BE2C (cell line): ENCODE data around the gene CDC45.
"Not testable (repeated sequence)": the region's sequence is repeated elsewhere in the genome, so short reads cannot be mapped to it uniquely, and the experiment has no call there.

Experiments
- DNase-seq: peaks from one replicate; pipeline ENCODE4 v3.0.0-alpha.2; 2020
- H3K27me3 ChIP-seq: fragments of 250-450 bp; sonication (Bioruptor Pico); 2 replicates; pipeline ENCODE4 v1.5.1; 2020; ENCODE audit warnings: mild to moderate bottlenecking
- H3K36me3 ChIP-seq: fragments of 250-450 bp; sonication (Bioruptor Pico); 2 replicates; pipeline ENCODE4 v1.5.1; 2020; ENCODE audit warnings: mild to moderate bottlenecking
- H3K4me1 ChIP-seq: fragments of 250-450 bp; sonication (Bioruptor Pico); 2 replicates; pipeline ENCODE4 v1.5.1; 2020
- H3K4me3 ChIP-seq: 2 replicates; pipeline ENCODE4 v1.5.1; 2011; ENCODE audit warnings: low read depth, low read length
- H3K9me3 ChIP-seq: fragments of 250-450 bp; sonication (Bioruptor Pico); 2 replicates; pipeline ENCODE4 v1.5.1; 2020
- TF ChIP-seq, protein P1 (sequence below): IDR thresholded peaks from 2 replicates; pipeline ENCODE4 v1.5.1; 2012; ENCODE audit warnings: mild to moderate bottlenecking, low read depth, low read length

CDC45 gene

GRCh38 chr22:19543970-19544708, 64.4 kb downstream of the CDC45 start:
- DNase-seq = no peak
- Histone ChIP-seq H3K4me1 (no peaks in the 10 kb centered on the region), H3K9me3 (no peaks in the 10 kb centered on the region), H3K36me3 (no peaks in the 10 kb centered on the region), H3K4me3 (no peak overlapping the region), H3K27me3 (no peaks in the 10 kb centered on the region)
- TF ChIP-seq, protein P1, sequence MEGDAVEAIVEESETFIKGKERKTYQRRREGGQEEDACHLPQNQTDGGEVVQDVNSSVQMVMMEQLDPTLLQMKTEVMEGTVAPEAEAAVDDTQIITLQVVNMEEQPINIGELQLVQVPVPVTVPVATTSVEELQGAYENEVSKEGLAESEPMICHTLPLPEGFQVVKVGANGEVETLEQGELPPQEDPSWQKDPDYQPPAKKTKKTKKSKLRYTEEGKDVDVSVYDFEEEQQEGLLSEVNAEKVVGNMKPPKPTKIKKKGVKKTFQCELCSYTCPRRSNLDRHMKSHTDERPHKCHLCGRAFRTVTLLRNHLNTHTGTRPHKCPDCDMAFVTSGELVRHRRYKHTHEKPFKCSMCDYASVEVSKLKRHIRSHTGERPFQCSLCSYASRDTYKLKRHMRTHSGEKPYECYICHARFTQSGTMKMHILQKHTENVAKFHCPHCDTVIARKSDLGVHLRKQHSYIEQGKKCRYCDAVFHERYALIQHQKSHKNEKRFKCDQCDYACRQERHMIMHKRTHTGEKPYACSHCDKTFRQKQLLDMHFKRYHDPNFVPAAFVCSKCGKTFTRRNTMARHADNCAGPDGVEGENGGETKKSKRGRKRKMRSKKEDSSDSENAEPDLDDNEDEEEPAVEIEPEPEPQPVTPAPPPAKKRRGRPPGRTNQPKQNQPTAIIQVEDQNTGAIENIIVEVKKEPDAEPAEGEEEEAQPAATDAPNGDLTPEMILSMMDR = no peak

DNA sequence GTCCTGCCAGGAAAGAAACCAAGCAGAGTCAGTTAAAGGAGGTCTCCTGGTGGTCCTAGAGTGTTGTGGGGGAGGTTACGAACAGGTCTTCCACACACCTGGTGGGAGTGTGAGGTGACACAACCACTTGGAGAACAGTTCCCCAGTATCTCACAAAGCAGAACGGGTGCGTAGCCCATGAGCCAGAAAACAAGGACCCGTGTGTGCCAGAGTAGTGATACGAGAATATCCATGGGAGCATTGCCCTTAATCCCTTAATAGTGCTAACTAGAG, 66.2 kb downstream of the CDC45 start:
- TF ChIP-seq, protein P1 = no peak
- Histone ChIP-seq H3K36me3 (no peaks in the 10 kb centered on the region), H3K27me3 (no peaks in the 10 kb centered on the region), H3K4me1 (no peaks in the 10 kb centered on the region), H3K4me3 (no peak overlapping the region), H3K9me3 (no peaks in the 10 kb centered on the region)
- DNase-seq = no peak

DNA sequence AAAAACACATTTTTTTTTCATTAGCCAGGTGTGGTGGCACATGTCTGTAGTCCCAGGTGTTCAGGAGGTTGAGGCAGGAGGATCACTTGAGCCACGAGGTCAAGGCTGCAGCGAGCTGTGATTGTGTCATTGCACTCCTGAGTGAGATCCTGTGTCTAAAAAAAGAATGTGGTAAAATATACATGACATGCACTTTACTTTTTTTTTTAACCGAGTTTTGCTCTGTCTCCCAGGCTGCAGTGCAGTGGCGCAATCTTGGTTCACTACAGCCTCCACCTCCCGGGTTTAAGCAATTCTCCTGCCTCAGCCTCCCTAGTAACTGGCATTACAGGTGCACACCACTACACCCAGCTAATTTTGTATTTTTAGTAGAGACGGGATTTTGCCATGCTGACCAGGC, 67.0 kb downstream of the CDC45 start:
- Histone ChIP-seq H3K36me3 (no peaks in the 10 kb centered on the region), H3K4me3 (no peak overlapping the region), H3K27me3 (no peaks in the 10 kb centered on the region), H3K4me1 (no peaks in the 10 kb centered on the region), H3K9me3 (no peaks in the 10 kb centered on the region)
- TF ChIP-seq, protein P1 = no peak
- DNase-seq = no peak

DNA sequence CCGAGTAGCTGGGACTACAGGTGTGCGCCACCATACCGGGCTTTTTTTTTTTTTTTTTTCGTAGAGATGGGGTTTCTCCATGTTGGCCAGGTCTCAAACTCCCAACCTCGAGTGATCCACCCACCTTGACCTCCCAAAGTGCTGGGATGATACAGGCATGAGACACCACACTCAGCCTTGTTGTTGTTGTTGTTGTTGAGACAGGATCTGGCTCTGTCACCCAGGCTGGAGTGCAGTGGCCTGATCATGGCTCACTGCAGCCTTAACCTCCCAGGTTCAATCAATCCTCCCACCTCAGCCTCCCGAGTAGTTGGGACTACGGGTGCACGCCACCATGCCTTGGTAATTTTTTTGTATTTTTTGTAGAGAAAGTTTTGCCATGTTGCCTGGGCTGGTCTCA, 67.9 kb downstream of the CDC45 start:
- Histone ChIP-seq H3K27me3 (no peaks in the 10 kb centered on the region; the same call in 1 of the 2 replicates), H3K9me3 (no peaks in the 10 kb centered on the region), H3K4me3 (no peak overlapping the region), H3K4me1 (no peaks in the 10 kb centered on the region), H3K36me3 (no peaks in the 10 kb centered on the region)
- DNase-seq = no peak
- TF ChIP-seq, protein P1 = no peak

DNA sequence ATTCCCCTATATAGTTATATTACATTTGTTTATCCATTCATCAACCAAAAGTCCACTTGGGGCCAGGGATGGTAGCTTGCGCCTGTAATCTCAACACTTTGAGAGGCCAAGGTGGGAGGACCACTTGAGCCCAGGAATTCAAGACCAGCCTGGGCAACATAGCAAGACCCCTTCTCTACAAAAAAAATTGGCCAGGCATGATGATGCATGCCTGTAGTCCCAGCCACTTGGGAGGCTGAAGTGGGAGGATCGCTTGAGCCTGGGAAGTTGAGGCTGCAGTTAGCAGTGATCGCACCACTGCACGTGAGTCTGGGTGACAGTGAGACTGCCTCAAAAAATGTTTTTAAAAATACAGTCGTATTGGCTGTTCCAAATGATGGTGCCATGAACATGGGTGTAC, 68.7 kb downstream of the CDC45 start:
- not testable (repeated sequence) for H3K9me3 ChIP-seq, H3K4me1 ChIP-seq, DNase-seq, H3K4me3 ChIP-seq, H3K27me3 ChIP-seq, H3K36me3 ChIP-seq

DNA sequence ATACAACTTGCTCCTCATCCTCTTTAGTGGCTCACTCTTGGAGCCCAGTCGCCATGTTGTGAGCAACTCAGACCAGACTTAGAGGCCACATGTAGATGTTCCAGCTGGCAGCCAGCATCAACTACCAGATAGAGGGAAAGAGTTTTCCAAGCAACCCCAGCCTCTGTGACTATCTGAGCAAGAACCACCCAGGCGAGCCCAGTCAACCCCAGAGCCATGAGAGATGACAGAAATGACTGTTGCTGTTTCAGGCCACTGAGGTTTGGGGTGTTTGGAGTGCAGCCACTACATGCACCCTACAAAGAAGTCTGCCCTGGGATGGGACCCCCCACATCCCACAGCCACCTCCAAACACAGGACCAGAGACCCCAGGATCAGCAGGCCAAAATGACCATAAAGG, 69.2 kb downstream of the CDC45 start:
- no peaks in the 10 kb centered on the region for H3K9me3 ChIP-seq
- no peak overlapping the region for H3K4me3 ChIP-seq
- DNase-seq = no peak
- H3K4me1 ChIP-seq = no peaks in the 10 kb centered on the region
- no peaks in the 10 kb centered on the region; the same call in 1 of the 2 replicates for H3K27me3 ChIP-seq
- TF ChIP-seq, protein P1 = no peak
- H3K36me3 ChIP-seq = no peaks in the 10 kb centered on the region

GRCh38 chr22:19549428-19549827, 69.7 kb downstream of the CDC45 start:
- DNase-seq = no peak
- H3K4me1 ChIP-seq = no peaks in the 10 kb centered on the region
- no peaks in the 10 kb centered on the region for H3K9me3 ChIP-seq
- no peak overlapping the region for H3K4me3 ChIP-seq
- TF ChIP-seq, protein P1 = no peak
- H3K36me3 ChIP-seq = no peaks in the 10 kb centered on the region
- no peaks in the 10 kb centered on the region; the same call in 1 of the 2 replicates for H3K27me3 ChIP-seq
